HG03097 (cell line): ENCODE results near the gene ATRAID.
"Not testable (repeated sequence)": the region's sequence is repeated elsewhere in the genome, so short reads cannot be mapped to it uniquely, and the experiment has no call there.

Source experiments
- ATAC-seq: cut with Tn5 transposase; IDR thresholded peaks from one replicate; pipeline ENCODE4 v1.9.1; 2021; ENCODE audit not compliant: unreplicated experiment, low FRiP score

The ATRAID gene, protein sequence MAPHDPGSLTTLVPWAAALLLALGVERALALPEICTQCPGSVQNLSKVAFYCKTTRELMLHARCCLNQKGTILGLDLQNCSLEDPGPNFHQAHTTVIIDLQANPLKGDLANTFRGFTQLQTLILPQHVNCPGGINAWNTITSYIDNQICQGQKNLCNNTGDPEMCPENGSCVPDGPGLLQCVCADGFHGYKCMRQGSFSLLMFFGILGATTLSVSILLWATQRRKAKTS

DNA sequence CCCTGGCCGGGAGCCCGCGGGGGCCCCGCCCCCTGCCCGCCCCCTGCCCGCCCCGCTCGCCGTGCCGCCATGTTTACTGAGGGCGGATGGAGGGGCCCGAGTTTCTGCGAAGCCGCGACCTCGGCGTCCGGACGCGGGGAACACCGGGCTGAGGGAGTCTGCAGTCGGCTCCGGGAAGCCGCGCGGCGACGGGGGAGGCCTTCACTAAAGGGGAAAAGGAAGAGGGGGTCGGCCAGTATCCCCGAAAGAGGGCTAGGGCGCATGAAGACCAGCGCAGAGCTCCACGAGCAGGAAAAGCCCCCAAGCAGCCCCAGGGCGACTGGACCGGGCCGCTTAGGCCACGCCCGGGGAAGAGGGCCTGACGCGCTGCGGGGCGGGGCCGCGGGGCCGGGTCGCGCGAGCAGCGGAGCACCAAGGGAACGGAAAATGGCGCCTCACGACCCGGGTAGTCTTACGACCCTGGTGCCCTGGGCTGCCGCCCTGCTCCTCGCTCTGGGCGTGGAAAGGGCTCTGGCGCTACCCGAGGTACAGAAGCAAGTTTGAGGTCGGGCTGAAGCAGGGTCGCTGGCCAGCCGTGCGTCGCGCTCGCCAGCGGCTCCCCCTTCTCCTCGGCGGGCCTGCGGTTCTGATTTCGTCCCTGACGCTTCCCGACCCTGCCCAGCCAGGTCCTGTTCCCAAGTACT lies at the start of gene ATRAID, which contains the start of gene SLC5A6:
Gene ATRAID (plus strand): TSS at position 99 of the 683 bp plus-strand sequence. CDS start 328 bp downstream, at position 427.
Gene SLC5A6 (minus strand): TSS at position 326 of the 683 bp plus-strand sequence. CDS start 4,618 bp downstream, outside the sequence.
- peak; percentile 81 for ATAC-seq

DNA sequence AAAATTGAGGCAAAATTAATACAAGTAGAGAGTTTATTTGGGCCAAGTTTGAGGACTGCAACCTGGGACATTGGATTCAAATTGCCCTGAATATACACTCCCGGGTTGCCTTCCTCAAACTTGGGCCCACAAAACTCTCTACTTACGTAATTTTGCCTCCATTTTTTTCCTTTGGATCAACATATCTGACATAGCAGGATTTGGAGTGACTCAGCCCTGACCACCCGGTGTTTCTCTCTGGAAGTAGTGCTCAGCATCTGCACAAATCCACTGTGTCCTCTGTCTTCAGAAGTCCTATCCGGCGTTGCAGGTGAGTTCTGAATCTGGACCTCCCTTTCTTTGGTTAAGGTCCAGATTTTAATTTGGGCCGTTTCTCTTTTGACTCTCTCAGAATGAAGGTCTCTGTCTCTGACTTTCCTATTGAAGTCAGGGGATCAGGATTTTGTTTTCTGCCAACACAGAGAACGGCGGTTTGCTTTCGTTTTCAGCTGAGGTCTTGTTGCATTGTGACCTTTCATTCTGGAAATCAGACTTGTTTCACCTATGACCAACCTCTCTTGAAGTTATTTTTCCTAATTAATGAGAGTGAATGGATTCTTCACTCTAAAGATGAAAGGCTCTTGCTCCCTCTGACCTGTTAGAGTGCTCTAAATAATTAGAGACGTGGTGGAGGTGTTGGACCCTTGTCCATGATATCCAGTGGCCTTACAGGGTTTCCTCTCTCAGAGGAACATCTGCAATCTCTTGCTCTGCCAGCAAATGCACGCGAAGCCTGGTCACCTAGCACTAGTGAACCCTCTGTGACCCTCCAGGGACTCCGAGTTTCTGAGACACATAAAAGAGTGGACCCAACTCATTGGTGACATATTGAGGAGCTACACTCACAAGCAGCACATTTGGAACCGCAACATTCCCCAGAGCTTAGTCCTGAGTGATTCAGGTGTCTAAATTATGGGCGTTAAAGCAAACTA lies 49.4 kb upstream of the ATRAID start:
- no peak for ATAC-seq

DNA sequence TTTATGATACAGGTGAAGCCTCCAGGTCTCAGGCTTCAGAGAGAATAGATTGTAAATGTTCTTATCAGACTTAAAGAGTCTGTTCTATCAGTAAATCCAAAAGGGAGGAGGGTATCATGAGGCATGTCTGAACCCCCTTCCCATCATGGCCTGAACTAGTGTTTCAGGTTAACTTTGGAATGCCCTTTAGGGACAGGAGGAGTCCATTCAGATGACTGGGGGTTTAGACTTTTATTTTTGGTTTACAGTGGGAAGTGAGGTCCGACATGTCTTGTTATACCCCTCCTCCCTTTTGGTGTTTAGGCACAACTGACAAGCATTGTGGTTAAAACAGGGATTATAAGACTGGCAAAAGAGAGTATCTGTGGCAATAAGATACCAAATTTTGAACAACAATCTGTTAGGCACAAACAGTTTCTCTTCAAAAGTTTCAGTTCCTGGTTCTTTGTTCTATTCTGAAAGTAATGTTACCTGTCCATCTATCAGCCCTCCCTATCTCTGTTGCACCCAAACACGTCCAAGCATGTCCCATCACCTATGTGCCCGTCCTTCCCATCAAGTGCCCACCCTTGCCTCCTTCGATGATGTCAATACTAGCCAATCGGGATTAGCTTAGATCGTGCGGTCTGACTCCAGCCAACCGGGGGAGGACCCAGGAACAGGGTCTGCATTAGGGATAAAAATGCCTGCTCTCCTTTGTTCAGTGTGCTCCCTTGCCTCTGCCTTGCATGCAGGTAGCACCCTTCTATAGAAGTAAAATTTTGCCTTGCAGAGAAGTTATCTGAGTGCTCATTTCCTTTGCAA lies 46.7 kb upstream of the ATRAID start:
- no peak for ATAC-seq

DNA sequence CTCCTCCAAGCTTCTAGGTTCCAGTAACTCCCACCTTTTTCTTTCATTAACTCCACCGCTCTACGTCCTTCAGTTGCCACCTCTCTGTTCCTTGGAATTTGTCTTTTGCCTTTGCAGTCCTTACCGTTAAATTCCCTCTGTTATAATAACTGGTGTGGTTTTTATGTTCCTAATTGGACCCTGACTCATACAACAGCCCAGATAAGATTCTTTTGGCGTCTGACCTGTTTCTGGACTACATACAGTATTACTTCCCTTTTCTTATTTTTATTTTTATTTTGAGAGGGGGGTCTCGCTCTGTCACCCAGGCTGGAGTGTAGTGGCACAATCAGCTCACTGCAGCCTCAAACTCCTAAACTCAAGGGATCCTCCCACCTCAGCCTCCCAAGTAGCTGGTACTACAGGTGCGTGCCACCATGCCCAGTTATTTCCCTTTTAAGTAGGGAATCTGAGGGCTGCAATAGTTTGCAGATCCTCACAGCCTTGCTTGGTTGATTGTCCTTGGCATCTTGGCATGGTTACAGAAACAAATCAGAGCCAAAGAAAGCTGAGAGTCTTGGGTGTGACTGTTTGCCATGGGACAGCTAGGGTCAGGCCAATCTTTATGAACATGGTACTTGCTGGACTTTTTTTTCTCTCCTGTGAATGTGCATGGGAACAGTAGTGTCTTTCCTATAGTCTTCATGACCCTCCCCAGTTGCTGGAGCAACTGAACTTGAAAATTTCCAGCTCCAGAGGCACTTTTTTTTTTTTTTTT lies 41.1 kb upstream of the ATRAID start:
- no peak for ATAC-seq

DNA sequence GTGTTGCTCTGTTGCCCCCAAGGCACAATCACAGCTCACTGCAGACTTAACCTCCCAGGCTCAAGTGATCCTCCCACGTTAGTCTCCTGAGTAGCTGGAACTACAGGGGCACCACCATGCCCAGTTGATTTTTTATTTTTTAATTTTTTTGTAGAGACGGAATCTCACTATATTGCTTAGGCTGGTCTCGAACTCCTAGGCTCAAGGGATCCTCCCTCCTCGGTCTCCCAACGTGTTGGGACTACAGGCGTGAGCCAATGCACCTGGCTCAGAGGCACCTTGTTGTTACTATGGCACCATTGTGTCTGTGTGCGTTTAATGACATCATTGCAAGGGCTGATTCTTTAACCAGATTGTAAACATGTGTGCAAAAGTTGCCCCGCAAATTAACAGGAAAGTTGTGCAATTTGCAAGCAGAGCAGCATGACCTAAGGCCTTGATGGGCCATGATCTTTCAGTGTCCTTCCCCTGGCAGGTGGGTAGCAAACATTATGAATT lies 40.4 kb upstream of the ATRAID start:
- ATAC-seq = no peak

DNA sequence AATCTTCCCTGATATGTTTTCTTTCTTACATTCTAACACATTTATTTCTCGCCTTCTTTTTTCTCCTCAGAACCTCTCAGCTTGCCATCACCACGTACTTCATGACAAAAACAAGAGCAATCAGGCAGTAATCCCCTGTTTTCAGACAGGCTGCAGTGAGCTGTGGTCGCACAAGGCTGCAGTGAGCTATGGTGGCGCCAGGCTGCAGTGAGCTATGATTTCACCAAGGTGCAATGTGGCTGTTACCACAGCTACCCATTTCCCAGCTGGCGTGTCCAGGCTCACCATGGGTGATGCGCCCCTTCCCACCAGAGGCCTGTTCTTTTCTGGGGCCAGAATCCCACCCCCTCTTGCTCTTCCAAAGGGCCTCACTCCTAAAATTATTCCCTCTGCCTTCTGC lies 37.2 kb upstream of the ATRAID start:
- no peak for ATAC-seq

DNA sequence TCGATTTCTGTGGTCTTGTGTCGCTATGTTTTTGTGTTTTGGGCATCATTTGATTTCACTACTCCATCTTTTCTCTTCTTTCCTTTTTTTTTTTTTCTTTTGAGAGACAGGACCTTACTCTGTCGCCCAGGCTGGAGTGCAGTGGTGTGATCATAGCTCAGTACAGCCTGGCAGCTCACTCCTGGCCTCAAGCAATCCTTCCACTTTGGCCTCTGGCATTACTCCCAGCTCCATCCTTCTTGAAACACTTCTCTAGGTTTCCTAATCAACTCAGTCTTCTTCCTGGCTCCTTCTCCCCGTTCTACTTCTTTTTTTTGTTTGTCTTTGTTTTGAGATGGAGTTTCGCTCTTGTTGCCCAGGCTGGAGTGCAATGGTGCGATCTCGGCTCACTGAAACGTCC lies 36.5 kb upstream of the ATRAID start:
- no peak for ATAC-seq

DNA sequence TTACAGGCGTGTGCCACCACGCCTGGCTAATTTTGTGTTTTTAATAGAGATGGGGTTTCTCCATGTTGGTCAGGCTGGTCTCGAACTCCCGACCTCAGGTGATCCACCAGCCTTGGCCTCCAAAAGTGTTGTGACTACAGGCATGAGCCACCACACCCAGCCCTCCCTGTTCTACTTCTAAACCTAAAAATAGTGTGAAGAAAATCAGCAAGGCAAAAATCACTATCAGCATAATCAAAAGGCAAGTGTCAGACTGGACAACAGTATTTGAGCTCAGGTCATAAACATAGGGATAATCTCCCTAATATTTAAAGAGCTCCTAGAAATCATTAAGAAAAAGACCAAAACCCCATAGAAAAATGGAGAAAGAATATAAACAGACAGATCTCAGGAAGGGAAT lies 36.1 kb upstream of the ATRAID start:
- ATAC-seq = not testable (repeated sequence)

DNA sequence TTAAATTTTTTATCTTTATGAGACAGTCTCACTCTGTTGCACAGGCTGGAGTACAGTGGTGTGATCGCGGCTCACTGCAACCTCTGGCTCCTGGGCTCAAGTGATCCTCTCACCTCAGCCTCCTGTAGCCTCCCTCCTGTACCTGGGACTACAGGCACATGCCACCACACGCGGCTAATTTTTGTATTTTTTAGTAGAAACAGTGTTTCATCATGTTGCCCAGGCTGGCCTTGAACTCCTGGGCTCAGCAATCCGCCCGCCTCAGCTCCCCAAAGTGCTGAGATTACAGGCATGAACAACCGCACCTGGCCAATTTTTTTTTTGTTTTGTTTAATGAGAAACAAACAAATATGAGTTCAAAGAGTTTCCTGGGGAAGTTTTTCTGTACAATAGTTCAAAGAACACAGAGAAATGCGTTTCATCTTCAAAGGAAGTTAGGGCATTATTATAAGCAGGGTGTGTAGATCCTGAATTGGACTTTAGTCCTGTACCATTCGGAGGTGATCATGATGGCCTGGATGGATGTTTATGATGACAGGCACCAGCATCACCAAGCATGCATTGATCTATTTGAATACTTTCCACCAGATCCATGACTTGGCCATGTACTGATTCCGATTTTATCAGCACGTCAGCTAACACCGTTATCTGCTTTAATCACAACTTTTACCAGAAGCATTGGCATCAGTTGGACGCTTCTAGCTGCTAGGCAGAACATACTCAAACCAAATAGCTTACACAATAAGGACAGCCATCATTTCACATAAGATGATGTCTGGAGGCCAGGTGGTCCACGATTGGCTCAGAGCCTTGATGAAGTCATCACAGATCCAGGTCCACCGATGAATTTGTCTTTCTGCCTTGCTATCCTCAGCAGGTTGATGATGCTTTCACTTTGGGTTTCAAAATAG lies 34.1 kb upstream of the ATRAID start:
- no peak for ATAC-seq

DNA sequence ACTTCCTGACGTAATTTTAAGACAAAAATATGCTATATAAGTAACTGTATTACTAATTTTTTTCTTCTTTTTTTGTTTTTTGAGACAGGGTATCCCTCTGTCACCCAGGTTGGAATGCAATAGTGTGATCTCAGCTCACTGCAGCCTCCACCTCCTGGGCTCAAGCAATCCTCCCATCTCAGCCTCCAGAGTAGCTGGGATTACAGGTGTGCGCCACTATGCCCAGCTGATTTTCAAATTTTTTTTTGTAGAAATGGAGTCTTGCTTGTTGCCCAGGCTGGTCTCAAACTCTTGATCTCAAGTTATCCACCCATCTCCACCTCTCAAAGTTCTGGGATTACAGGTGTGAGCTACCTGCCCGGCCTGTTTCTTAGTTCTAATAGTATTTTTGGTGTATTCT lies 33.4 kb upstream of the ATRAID start:
- ATAC-seq = no peak

DNA sequence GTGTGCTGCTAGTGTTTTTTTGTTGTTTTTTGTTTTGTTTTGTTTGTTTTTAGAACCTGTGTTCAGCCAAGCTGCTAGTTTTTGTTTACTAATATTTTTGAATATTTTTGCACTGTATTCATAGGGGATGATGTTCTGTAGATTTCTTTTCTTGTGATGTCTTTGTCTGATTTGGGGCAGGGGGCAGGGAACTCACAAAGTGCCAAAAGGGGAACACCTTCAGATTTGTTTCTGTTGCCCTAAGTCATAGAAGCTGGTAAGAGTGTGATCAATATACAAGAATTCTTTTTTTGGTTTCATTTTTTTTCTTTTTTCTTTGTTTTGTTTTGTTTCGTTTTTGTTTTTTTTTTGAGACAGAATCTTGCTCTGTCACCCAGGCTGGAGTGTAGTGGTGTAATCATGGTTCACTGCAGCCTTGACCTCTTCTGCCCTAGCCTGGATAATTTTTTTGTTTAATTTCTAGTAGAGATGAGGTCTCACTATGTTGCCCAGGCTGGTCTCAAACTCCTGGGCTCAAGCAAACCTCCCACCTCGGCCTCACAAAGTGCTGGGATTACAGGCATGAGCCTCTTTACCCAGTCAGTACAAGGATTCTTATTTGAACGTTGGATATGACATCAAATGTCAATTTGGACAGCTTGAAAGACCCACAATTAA lies 32.4 kb upstream of the ATRAID start:
- ATAC-seq = no peak

DNA sequence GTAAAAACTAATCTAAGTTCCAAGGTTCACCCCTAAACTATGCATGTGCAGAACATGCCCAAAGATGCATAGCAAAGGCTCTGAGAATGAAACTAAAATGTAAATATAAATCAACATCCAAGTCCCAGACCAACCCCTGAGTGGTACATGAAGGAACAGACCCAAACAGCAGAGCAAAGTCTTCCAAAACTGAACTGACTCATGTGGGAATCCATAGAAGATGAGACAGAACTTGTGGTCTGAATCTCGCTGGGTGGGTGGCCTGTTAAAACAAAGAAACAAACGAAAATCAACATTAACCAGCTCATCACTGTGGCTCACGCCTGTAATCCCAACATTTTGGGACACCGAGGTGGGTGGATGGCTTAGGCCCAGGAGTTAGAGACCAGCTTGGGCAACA lies 29.5 kb upstream of the ATRAID start:
- no peak for ATAC-seq

DNA sequence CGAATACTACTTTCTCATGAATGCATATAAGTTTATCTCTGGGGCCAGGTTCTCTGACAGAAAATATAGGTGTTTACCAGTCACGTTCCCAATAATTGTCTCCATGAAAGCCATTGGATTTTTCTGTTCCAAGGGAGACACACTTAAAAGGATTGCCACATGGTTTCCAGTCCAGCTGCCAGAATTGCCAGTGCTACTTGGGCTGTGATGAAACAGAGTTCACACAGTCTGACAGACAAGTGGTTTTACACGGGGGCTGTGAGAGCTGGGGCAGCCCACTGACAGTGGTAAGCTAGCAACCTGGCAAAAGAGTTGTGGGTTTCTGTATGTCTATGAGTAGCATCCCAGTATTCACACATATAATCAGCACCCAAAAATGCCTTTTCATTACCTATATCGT lies 27.7 kb upstream of the ATRAID start:
- ATAC-seq = no peak

DNA sequence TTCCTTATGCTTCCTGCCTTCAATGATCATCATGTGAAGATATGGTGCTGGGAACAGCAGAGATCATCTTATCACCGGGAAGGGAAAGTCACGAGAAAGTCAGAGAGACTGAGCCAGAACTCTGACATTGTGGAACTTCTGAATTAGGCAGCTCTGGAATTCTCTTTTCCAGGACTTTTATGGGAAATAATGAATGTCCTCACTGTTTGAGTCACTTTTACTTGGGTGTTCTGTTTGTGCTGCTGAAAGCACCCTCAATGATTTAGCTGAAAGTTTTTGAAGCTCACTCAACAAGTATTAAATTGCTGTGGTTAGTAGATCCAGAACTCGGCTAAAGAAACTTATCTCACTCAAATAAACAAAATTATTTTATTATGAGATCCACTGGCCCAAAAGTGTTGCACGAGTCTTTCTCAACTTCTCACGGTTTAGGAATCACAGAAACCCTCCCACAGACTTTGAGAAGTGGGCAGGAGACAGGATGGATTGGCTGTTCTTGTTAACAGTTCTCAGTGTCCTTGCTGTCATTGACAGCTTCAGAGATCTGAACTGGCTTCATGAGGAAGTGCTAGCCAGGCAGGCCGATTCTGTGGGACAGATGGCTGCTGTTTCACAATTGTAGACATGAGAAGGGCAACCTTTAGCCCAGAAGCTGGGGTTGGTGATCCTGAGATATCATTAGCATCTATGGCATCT lies 26.4 kb upstream of the ATRAID start:
- ATAC-seq = no peak

DNA sequence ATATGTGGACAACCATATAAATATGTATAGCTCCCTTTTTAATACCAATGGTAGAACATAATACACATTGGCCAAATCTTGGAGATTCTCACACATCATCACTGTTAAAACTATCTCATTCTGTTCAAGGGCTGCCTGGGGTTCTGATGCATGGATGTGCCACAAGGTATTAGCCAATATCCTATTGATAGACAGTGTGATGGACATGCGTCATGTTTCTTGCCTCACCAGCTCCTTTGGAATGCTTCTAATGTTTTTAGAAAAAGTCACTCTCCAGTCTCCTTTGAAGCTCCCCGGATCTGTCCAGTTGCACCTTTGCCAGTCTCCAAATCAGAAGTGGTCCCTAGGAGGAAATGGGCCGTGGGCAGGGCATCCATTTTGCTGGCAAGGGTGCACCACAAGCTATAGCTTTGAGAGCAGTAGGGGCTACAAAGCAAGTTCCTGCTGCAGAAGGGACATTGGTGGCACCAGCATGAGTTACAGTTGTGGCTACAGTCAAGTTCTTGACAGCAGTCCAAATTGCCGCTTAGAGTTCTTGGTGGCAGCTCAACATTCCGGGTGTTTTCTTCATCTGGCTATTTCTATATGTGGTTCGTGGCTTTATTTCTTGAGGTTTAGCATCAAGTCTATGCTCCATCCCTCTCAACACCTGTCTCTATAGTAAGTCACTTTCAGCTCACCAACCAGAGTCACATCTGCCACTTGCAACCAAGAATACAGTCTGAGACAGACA lies 25.1 kb upstream of the ATRAID start:
- no peak for ATAC-seq

DNA sequence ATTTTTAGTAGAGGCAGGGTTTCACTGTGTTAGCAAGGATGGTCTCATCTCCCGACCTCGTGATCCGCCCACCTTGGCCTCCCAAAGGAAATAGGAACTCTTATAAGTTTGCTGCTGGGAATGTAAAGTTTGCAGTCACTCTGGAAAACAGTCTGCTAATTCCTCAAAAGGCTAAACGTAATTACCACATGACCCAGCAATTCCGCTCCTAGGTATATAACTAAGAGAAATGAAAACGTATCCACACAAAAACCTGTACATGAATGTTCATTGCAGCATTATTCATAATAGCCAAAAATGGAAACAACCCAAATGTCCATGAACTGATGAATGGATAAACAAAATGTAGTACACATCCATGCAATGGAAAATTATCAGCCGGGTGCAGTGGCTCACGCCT lies 21.9 kb upstream of the ATRAID start:
- ATAC-seq = no peak
